ENCODE measurements around the gene PRSS22.

PRSS22 gene

GRCh38 chr16:2827831-2828520 is 30.0 kb downstream of the PRSS22 start:
- DNase-seq: no peak

- no peak for DNase-seq
Observed at GRCh38 chr16:2827374-2827791, 30.6 kb downstream of the PRSS22 start.

GRCh38 chr16:2826591-2827373 is 31.2 kb downstream of the PRSS22 start:
- DNase-seq: no peak

- no peak for DNase-seq
Observed at GRCh38 chr16:2825906-2826305, 32.1 kb downstream of the PRSS22 start.

DNA sequence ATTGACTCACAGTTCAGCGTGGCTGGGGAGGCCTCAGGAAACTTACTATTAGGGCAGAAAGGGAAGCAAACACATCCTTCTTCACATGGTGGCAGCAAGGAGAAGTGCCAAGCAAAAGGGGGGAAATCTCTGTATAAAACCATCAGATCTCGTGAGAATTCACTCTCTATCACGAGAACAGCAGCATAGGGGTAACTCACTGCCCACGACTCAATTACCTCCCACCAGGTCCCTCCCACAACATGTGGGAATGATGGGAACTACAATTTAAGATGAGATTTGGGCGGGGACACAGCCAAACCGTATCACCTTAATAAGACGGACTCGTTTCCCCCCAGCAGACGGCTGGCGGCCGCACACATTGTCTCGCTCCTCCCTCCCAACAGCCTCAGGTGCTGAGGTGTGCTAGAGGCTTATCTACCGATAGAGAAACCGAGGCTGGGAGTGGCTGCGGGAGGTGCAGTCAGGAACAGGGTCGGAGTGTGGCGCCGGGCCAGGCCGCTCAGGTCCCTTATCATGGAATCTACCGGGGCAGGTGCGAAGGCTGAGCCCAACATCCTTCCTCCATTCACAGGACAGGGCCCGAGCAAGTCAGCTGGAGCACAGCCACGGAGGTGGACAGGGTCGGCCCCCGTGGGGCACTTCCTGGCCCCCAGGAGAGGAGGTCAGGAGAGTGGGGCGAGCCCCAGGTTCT is 32.8 kb downstream of the PRSS22 start:
- DNase-seq: no peak

GRCh38 chr16:2824626-2825025 is 33.3 kb downstream of the PRSS22 start:
- DNase-seq: no peak

GRCh38 chr16:2822496-2822895 is 35.5 kb downstream of the PRSS22 start:
- DNase-seq: no peak

- no peak for DNase-seq
Observed at GRCh38 chr16:2822158-2822495, 35.8 kb downstream of the PRSS22 start.

GRCh38 chr16:2821487-2822157 is 36.3 kb downstream of the PRSS22 start:
- no peak for DNase-seq

DNA sequence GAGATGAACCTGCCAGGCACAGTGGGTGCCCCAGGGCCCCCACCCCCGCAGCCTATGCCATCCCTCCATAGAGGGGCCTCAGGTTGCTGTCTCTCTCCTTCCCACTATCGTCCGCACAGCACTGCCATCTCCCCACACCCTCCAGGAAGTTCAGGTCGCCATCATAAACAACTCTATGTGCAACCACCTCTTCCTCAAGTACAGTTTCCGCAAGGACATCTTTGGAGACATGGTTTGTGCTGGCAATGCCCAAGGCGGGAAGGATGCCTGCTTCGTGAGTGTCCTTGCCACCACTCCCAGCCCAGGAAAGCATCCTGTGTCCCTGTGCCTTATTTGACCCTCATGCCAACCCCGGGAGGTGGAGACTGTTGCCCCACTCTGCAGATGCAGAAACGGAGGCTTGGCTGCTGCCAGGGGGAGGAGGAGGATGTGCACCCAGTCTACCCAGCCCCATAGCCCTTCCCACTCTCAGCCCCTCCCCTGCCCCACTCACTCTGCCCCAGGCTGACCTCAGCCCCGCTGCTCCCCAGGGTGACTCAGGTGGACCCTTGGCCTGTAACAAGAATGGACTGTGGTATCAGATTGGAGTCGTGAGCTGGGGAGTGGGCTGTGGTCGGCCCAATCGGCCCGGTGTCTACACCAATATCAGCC is 37.0 kb downstream of the PRSS22 start:
- DNase-seq: no peak

DNA sequence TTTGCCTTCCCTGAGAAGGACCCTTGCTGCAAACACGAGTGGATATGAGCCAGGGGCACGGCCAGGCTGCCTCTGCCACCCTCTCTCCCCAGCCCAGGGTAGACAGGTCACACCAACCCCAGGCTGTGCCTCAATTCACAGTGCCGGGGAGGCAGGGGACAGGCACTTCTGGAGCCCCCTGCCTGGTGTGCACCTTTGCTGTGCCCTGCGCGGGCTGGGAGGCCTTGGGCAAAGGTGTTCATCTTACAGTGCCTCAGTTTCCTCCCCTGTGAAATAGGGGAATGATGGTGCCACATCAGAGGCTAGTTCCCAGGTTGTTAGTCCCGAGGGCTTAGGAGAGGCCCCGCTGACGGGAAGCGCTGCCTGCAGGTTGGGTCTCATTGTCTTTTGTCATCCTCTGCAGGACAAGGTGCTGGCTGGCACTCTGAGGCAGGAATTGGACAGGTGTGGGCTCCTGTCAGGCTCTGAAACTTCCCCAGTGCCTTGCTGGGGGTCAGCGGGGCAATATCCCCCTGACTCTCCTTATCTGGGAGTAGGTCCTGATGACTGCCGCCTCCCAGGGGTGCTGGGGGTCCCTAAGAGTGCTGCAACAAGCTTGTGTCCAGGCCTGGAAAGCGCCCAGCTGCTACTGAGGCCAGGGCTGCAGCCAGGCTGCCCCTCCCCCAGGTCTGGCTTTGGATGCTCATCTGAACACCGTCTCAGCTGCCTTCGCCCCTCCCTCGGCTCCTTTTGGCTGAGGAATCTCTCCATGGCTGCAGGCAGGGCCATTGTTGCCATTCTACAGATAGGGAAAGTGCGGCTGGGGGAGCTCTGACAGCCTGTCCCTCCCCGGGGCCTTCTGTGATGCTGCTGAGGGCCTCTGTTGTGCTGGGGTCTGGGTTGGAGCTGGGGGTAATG is 37.8 kb downstream of the PRSS22 start:
- no peak for DNase-seq

GRCh38 chr16:2819179-2819938 is 38.6 kb downstream of the PRSS22 start:
- DNase-seq: no peak

- no peak for DNase-seq
Observed at GRCh38 chr16:2818272-2818876, 39.6 kb downstream of the PRSS22 start.

DNA sequence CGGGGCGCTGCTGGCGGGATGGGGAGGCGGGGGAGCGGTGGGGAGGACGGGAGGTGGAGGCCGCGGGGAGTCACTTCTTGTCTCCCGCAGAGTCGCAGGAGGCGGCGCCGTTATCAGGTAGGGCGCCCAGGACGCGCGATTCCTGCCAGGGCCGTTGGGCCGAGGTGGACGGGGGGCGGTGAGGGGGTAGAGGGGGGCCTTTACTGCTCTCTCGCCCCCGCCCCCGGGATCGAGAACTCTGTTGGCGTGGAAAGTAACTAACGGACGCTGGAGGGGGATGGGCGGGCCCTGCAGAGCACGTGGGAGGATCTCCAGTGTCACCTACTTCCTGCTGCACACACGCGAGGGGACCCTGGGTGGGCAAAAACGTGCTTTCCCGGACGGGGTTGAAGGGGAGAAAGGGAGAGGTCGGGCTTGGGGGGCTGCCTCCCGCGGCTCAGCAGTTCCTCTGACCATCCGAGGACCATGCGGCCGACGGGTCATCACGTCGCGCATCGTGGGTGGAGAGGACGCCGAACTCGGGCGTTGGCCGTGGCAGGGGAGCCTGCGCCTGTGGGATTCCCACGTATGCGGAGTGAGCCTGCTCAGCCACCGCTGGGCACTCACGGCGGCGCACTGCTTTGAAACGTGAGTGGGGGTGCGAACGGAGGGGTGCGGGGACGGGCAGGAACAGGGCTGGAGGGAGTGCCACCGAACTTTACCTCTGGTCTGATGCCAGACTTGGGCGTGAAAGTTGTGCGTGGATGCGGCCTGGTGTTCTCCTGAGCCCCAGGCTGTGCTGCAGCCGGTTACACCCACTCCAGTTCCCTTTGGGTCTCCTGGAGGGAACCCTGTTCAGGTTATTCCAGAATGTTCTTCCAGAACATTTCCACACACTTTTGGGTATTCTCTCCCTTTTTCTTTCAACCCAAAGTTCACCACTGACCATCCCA is 40.4 kb downstream of the PRSS22 start:
- peak; percentile 4 for DNase-seq

DNA sequence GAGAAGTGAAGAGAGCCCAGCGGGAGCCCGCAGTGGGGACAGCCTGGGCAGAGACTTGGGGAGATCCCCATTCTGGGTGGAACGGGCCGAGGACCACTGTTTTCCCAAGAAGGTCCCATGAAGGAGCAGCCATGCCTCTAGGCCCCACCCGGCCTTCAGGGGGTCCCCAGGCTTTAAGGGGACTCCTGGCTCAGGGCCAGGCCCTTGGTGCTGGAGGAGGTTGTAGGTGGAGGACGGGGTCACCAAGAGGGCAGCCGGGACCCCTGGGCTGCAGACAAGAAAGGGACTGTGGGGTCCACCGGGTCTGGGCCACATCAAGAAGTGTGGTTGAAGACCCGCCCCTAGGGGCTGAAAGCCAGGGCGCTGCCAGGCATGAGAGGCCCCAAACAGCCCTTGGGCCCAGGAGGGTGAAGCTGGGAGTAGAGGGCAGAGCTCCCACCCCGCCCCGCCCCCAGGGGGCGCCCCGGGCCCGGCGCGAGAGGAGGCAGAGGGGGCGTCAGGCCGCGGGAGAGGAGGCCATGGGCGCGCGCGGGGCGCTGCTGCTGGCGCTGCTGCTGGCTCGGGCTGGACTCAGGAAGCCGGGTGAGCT is 41.1 kb downstream of the PRSS22 start, which contains the start of gene PRSS21:
Gene PRSS21, plus strand, starts transcription at position 487 of the 589 bp plus-strand sequence. Its CDS starts 32 bp downstream, at position 519.
- DNase-seq: peak; percentile 39

DNA sequence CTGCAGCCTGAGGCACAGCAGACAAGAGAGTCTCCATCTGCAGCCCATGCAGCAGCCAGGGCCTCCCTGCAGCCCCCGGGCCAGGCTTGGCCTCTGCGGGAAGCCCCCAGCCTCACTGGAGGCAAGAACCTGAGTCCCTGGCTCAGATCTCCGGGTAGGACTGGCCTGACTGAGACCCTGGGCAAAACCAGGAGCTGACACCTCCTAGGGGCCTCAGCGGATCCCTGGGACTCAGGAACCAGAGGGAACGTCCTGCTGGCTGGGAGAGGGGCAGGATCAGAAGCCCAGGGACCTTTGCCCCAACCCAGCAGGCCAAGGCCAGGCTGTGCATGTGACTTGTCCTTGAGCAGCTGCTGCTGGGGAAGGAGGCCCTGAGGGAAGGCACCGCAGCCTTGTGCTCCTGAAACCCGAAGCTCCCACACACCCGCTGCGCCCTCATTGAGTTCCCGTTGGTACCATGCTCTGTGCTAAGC is 42.6 kb downstream of the PRSS22 start:
- DNase-seq: no peak

DNA sequence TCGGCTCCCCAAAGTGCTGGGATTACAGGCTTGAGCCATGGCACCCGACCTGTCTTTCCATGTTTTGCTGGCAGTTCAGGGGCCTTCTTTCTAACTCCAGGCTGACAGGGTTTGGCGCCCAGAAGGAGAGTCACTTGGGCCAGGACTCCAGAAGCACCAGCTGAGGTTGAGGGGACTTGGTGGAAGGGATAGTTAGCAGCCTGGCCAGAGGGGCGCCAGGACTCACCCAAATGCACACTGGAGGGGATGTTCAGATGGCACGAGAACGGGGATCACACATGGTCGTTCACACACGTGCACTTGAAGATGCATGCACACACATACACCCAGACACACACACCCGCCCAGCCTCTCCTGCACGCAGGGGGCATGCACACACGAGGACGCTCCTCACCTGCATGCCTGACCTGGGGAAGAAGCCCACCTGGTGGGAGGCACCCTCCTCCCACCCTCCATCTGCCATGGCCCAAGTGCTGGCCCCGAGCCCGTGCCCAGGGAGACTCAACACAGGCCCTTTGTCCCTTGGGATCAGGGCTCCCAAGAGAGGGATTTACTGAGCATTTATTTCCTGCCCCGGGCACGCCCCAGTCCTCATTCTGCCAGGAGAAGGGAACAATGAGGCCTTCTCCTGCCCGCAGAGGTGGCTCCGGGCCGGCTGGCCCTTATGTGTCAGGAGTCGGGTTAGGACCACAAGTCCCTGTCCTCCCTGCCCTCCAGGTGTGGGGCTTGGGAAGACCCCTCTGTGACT is 43.2 kb downstream of the PRSS22 start:
- DNase-seq: no peak

DNA sequence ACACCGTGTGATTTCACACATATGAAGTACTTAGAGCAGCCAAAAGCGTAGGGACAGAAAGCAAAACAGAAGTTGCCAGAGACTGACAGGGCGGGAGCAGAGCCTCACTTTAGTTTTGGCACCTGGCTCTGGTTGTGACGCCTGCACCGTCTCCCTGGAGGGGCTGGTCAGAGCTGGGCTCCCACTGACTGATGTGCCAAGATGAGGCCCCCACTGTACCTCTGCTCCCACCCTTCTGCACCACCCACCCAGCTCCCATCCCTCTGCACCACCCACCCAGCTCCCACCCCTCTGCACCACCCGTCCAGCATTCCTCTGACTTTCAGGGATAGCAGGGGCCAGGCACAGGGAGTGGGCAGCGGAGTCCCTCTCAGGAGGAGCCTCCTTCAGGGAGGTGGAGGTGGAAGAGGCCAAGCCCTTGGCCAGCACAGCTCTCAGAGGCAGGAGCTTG is 44.2 kb downstream of the PRSS22 start:
- no peak for DNase-seq

All from activated naive CD4-positive, alpha-beta T cell treated with Interleukin-2 at 50 U/mL for 16 hours (primary cell).